WERI-Rb-1 (cell line): ENCODE measurements around the gene CACNG1.
A peak's percentile ranks its signal among the peaks of the same experiment; 100 is the strongest.
"Not testable (repeated sequence)": the region's sequence is repeated elsewhere in the genome, so short reads cannot be mapped to it uniquely, and the experiment has no call there.

Experiments
- DNase-seq: peaks from one replicate; pipeline ENCODE4 v3.0.0-alpha.2; 2020
- H3K27ac ChIP-seq: fragments of 250-450 bp; sonication (Bioruptor Pico); 2 replicates; pipeline ENCODE4 v1.5.1; 2020; ENCODE audit warnings: mild to moderate bottlenecking, moderate library complexity
- H3K27me3 ChIP-seq: fragments of 250-450 bp; sonication (Bioruptor Pico); 2 replicates; pipeline ENCODE4 v1.5.1; 2021; ENCODE audit warnings: mild to moderate bottlenecking, low read depth, moderate library complexity; ENCODE audit not compliant: insufficient read depth, severe bottlenecking
- H3K36me3 ChIP-seq: fragments of 250-450 bp; sonication (Bioruptor Pico); 2 replicates; pipeline ENCODE4 v1.5.1; 2020; ENCODE audit warnings: mild to moderate bottlenecking, moderate library complexity
- H3K4me3 ChIP-seq: 2 replicates; pipeline ENCODE4 v1.5.1; 2011; ENCODE audit warnings: low read depth, mild to moderate bottlenecking, control low read depth, low read length
- H3K9me3 ChIP-seq: fragments of 250-450 bp; sonication (Bioruptor Pico); 2 replicates; pipeline ENCODE4 v1.5.1; 2021; ENCODE audit warnings: mild to moderate bottlenecking, moderate library complexity; ENCODE audit not compliant: severe bottlenecking
- TF ChIP-seq, protein P1 (sequence below): IDR thresholded peaks from 2 replicates; pipeline ENCODE4 v1.5.1; 2011; ENCODE audit warnings: low read depth, mild to moderate bottlenecking, control low read depth, inconsistent platforms, low read length

CACNG1 gene

DNA sequence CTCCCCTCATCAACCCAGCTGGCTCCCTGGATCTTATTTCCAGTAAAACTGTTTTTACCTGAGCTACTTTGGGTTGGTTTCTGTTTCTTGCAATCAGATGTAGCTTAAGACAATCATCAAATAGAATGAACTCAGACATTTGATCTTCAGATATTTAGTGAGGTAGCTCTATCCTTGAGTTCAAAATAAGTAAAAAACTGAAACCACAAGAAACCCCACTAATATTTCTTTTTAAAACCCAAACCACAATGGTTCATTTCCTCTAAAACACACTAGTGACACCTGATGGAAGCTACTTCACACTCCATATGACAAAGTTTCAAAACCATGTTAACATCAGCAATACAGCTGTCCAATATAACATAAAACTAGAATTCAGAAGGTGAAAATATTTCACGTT is 37.8 kb downstream of the CACNG1 start:
- H3K36me3 ChIP-seq: peaks cover 30% of the 10 kb centered on the region
- DNase-seq: no peak
- no peak overlapping the region for H3K4me3 ChIP-seq
- H3K9me3 ChIP-seq: no peaks in the 10 kb centered on the region
- TF ChIP-seq, protein P1, sequence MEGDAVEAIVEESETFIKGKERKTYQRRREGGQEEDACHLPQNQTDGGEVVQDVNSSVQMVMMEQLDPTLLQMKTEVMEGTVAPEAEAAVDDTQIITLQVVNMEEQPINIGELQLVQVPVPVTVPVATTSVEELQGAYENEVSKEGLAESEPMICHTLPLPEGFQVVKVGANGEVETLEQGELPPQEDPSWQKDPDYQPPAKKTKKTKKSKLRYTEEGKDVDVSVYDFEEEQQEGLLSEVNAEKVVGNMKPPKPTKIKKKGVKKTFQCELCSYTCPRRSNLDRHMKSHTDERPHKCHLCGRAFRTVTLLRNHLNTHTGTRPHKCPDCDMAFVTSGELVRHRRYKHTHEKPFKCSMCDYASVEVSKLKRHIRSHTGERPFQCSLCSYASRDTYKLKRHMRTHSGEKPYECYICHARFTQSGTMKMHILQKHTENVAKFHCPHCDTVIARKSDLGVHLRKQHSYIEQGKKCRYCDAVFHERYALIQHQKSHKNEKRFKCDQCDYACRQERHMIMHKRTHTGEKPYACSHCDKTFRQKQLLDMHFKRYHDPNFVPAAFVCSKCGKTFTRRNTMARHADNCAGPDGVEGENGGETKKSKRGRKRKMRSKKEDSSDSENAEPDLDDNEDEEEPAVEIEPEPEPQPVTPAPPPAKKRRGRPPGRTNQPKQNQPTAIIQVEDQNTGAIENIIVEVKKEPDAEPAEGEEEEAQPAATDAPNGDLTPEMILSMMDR: no peak
- no peaks in the 10 kb centered on the region for H3K27me3 ChIP-seq
- no peak overlapping the region for H3K27ac ChIP-seq

DNA sequence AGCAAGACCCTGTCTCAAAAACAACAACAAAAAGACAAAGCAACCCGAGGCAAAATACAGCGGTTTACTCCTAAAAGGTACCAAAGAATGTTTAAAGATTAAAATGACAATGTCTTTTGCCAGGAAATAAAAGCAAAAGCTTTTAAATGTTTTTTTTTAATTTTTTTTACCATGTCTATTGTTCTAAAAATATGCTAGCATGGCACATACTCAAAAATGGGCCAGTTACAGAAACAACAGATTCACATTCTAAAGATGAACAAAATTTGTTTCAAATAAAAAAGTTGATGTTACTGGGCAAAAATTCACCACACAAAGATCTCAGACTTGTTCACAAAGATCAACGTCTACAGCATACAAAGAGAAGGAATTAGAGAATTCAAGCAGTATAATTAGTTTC is 41.1 kb downstream of the CACNG1 start:
- Histone ChIP-seq H3K27ac (no peak overlapping the region), H3K27me3 (no peaks in the 10 kb centered on the region), H3K4me3 (no peak overlapping the region), H3K36me3 (peaks cover 47% of the 10 kb centered on the region), H3K9me3 (no peaks in the 10 kb centered on the region)
- TF ChIP-seq, protein P1: no peak
- no peak for DNase-seq

DNA sequence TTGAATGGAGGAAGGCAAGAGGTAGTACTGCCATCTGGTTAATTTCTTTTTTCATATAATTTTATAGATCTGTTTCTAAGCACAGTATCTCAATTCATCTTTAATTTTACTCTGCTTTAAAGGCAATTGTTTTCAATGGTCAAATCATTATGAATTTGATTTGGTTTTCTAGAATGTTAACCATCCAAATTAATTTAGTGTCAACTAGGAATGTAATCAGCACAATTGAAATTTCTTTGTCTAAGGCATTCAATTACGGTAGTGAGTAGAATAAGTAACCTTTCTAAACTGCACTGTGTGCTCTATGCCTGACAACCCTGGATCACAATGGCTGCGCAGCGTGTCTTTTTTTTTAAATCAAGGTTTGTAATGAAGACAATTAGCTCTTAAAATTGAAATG is 44.3 kb downstream of the CACNG1 start:
- TF ChIP-seq, protein P1: no peak
- Histone ChIP-seq H3K9me3 (no peaks in the 10 kb centered on the region), H3K27me3 (no peaks in the 10 kb centered on the region), H3K36me3 (peaks cover 37% of the 10 kb centered on the region), H3K27ac (no peak overlapping the region), H3K4me3 (no peak overlapping the region)
- DNase-seq: no peak

DNA sequence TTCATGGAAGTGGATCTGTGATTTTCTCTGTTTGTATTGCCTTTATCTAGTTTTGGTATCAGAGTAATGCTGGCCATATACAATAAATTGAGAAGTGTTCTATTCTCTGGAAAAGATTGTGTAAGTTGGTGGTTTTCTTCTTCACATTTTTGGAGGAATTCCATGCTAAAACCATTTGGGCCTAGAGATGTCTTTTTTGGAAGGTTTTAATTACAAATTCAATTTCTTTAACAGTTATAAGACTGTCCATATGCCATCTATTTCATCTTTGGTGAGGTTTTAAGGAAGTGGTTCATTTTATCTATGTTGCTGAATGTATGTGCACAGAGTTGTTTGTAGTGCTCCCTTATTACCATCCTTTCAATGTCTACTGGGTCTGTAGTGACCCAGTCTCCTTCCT is 46.0 kb downstream of the CACNG1 start:
- Histone ChIP-seq H3K27ac (no peak overlapping the region), H3K4me3 (no peak overlapping the region), H3K9me3 (no peaks in the 10 kb centered on the region), H3K36me3 (peaks cover 31% of the 10 kb centered on the region), H3K27me3 (no peaks in the 10 kb centered on the region)
- TF ChIP-seq, protein P1: no peak
- no peak for DNase-seq

DNA sequence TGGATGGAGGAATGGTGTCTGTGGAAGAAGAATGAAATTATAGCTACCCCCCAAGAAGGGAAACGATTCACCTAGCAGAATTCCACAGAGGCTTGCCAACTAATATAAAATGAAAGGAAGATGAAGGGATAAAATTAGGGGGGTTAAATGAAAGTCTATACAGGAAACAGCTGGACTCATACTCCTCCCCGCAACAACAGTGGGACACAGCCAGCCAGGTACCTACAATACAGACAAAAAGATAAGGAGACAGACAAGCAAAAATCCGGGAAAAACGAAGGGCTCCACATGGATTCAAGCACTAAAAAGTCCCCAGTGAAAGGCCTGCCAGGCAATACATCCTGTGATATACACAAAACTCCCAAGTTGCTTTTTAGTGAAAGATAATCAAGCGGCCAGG is 47.9 kb downstream of the CACNG1 start:
- no peaks in the 10 kb centered on the region for H3K27me3 ChIP-seq

DNA sequence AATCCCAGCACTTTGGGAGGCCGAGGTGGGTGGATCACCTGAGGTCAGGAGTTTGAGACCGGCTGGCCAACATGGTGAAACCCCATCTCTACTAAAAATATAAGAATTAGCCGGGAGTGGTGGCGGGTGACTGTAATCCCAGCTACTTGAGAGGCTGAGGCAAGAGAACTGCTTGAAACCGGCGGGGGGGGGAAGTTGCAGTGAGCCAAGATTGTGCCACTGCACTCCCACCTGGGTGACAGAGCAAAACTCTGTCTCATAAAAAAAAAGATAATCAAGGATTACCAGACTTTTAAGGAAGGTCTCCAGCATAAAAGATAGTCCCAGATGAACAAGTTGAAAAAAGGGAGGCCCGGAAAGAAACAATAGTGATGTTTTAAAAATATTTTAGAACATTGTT is 48.4 kb downstream of the CACNG1 start:
- H3K27me3 ChIP-seq, H3K4me3 ChIP-seq, H3K27ac ChIP-seq, H3K9me3 ChIP-seq: not testable (repeated sequence)
- peaks cover 13% of the 10 kb centered on the region for H3K36me3 ChIP-seq
- peak; percentile 69 for DNase-seq

More for the DNA sequence above, 47.9 kb downstream of the CACNG1 start:
- TF ChIP-seq, protein P1: no peak
- Histone ChIP-seq H3K4me3 (no peak overlapping the region), H3K27ac (no peak overlapping the region), H3K36me3 (peaks cover 17% of the 10 kb centered on the region), H3K9me3 (no peaks in the 10 kb centered on the region)
- no peak for DNase-seq
